IPS-20b (cell line): ENCODE data around the gene LTA4H.

Experiments
- H3K27ac ChIP-seq: one replicate; pipeline ENCODE4 v1.5.1; 2013; ENCODE audit warnings: low read length
- H3K27me3 ChIP-seq: 2 replicates; pipeline ENCODE4 v1.6.1; 2013; ENCODE audit warnings: mild to moderate bottlenecking, low read length, inconsistent platforms; ENCODE audit not compliant: insufficient read depth
- H3K36me3 ChIP-seq: 2 replicates; pipeline ENCODE4 v1.6.1; 2013; ENCODE audit warnings: low read depth, mild to moderate bottlenecking, inconsistent platforms, low read length, moderate library complexity; ENCODE audit not compliant: insufficient read depth
- H3K4me1 ChIP-seq: 2 replicates; pipeline ENCODE4 v1.6.1; 2013; ENCODE audit warnings: mild to moderate bottlenecking, control low read depth, inconsistent platforms, low read length, moderate library complexity; ENCODE audit not compliant: insufficient read depth
- H3K4me3 ChIP-seq: 2 replicates; pipeline ENCODE4 v1.5.1; 2013; ENCODE audit warnings: mild to moderate bottlenecking, low read length, inconsistent platforms
- H3K9ac ChIP-seq: 2 replicates; pipeline ENCODE4 v1.6.1; 2013; ENCODE audit warnings: low read depth, mild to moderate bottlenecking, inconsistent platforms, low read length, moderate library complexity
- H3K9me3 ChIP-seq: 2 replicates; pipeline ENCODE4 v1.6.1; 2013; ENCODE audit warnings: mild to moderate bottlenecking, low read depth, low read length, inconsistent platforms; ENCODE audit not compliant: insufficient read depth

The LTA4H gene

GRCh38 chr12:96056646-96057455, 21.5 kb upstream of the LTA4H start:
- no peaks in the 10 kb centered on the region for H3K27me3 ChIP-seq
- H3K4me1 ChIP-seq, result no peaks in the 10 kb centered on the region
- no peaks in the 10 kb centered on the region for H3K36me3 ChIP-seq
- no peaks in the 10 kb centered on the region for H3K9me3 ChIP-seq
- no peak overlapping the region for H3K4me3 ChIP-seq
- no peak overlapping the region for H3K27ac ChIP-seq
- H3K9ac ChIP-seq, result no peak overlapping the region

- H3K9me3 ChIP-seq, result no peaks in the 10 kb centered on the region
- H3K27me3 ChIP-seq, result no peaks in the 10 kb centered on the region
- H3K9ac ChIP-seq, result no peak overlapping the region
- H3K36me3 ChIP-seq, result no peaks in the 10 kb centered on the region
- no peak overlapping the region for H3K4me3 ChIP-seq
- H3K27ac ChIP-seq, result no peak overlapping the region
- no peaks in the 10 kb centered on the region for H3K4me1 ChIP-seq
Observed at GRCh38 chr12:96054244-96054610, 18.8 kb upstream of the LTA4H start.

GRCh38 chr12:96053476-96054243, 18.3 kb upstream of the LTA4H start:
- Histone ChIP-seq H3K27me3 (no peaks in the 10 kb centered on the region), H3K27ac (no peak overlapping the region), H3K9me3 (no peaks in the 10 kb centered on the region), H3K9ac (no peak overlapping the region), H3K4me3 (no peak overlapping the region), H3K36me3 (no peaks in the 10 kb centered on the region), H3K4me1 (no peaks in the 10 kb centered on the region)

- no peak overlapping the region for H3K27ac ChIP-seq
- H3K36me3 ChIP-seq, result no peaks in the 10 kb centered on the region
- no peaks in the 10 kb centered on the region; the same call in 1 of the 2 replicates for H3K4me1 ChIP-seq
- H3K4me3 ChIP-seq, result no peak overlapping the region
- no peaks in the 10 kb centered on the region for H3K27me3 ChIP-seq
- H3K9ac ChIP-seq, result no peak overlapping the region
- H3K9me3 ChIP-seq, result no peaks in the 10 kb centered on the region
Observed at GRCh38 chr12:96051756-96052485, 16.5 kb upstream of the LTA4H start.

- H3K9ac ChIP-seq, result no peak overlapping the region
- H3K27ac ChIP-seq, result no peak overlapping the region
- no peak overlapping the region for H3K4me3 ChIP-seq
- H3K4me1 ChIP-seq, result no peaks in the 10 kb centered on the region; the same call in 1 of the 2 replicates
- H3K36me3 ChIP-seq, result no peaks in the 10 kb centered on the region
- no peaks in the 10 kb centered on the region for H3K9me3 ChIP-seq
- no peaks in the 10 kb centered on the region for H3K27me3 ChIP-seq
Observed at GRCh38 chr12:96050139-96050538, 14.8 kb upstream of the LTA4H start.

- Histone ChIP-seq H3K4me3 (no peak overlapping the region), H3K36me3 (no peaks in the 10 kb centered on the region), H3K27ac (no peak overlapping the region), H3K9ac (no peak overlapping the region), H3K27me3 (no peaks in the 10 kb centered on the region), H3K9me3 (no peaks in the 10 kb centered on the region), H3K4me1 (no peaks in the 10 kb centered on the region; the same call in 1 of the 2 replicates)
Observed at GRCh38 chr12:96049101-96049500, 13.7 kb upstream of the LTA4H start.

- Histone ChIP-seq H3K9ac (no peak overlapping the region), H3K36me3 (no peaks in the 10 kb centered on the region), H3K27me3 (no peaks in the 10 kb centered on the region), H3K27ac (no peak overlapping the region), H3K4me3 (no peak overlapping the region), H3K4me1 (no peaks in the 10 kb centered on the region; the same call in 1 of the 2 replicates), H3K9me3 (no peaks in the 10 kb centered on the region)
Observed at GRCh38 chr12:96048393-96048969, 13.1 kb upstream of the LTA4H start.

GRCh38 chr12:96047229-96048211, 12.1 kb upstream of the LTA4H start:
- no peak overlapping the region for H3K4me3 ChIP-seq

GRCh38 chr12:96046543-96047228, 11.3 kb upstream of the LTA4H start:
- Histone ChIP-seq H3K4me1 (no peaks in the 10 kb centered on the region; the same call in 1 of the 2 replicates), H3K27me3 (no peaks in the 10 kb centered on the region), H3K36me3 (no peaks in the 10 kb centered on the region), H3K4me3 (no peak overlapping the region), H3K9ac (no peak overlapping the region), H3K9me3 (no peaks in the 10 kb centered on the region), H3K27ac (no peak overlapping the region)

More at GRCh38 chr12:96047229-96048211, 12.1 kb upstream of the LTA4H start:
- Histone ChIP-seq H3K9me3 (no peaks in the 10 kb centered on the region), H3K9ac (no peak overlapping the region), H3K27ac (no peak overlapping the region), H3K27me3 (no peaks in the 10 kb centered on the region), H3K4me1 (no peaks in the 10 kb centered on the region; the same call in 1 of the 2 replicates), H3K36me3 (no peaks in the 10 kb centered on the region)

GRCh38 chr12:96045566-96045965, 10.2 kb upstream of the LTA4H start:
- Histone ChIP-seq H3K27me3 (no peaks in the 10 kb centered on the region), H3K36me3 (no peaks in the 10 kb centered on the region), H3K4me3 (no peak overlapping the region), H3K4me1 (no peaks in the 10 kb centered on the region; the same call in 1 of the 2 replicates), H3K9me3 (no peaks in the 10 kb centered on the region), H3K9ac (no peak overlapping the region), H3K27ac (no peak overlapping the region)
